Effector CD8-positive, alpha-beta T cell (primary cell): ENCODE data around the gene CADM1.

Source experiments
- DNase-seq: peaks from one replicate; lab custom pipeline; 2025; lab: John Stamatoyannopoulos, UW

Gene CADM1

GRCh38 chr11:115208808-115209259, 295.4 kb downstream of the CADM1 start:
- DNase-seq: no peak

DNA sequence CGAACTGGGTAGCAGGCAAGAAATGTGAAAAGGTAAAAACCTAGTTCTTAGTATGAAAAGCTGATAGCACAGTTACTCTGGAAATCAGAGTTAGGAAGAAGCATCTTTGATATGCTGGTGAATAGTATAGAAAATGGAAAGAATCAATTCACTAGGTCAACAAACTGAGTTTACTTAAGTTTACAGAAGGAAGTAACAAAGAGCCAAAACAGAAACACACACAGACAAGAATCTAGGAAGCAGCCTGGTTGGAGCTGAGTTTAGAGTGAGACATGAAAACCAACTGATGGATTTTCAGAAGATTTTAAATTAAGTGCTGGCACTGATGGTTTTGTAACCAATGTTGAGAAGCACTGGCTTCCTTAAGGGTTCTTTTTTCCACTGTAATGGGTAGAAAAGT, 296.3 kb downstream of the CADM1 start:
- no peak for DNase-seq

GRCh38 chr11:115207166-115207591, 297.0 kb downstream of the CADM1 start:
- DNase-seq: no peak

- no peak for DNase-seq
Measured at GRCh38 chr11:115206365-115207022, 297.7 kb downstream of the CADM1 start.

DNA sequence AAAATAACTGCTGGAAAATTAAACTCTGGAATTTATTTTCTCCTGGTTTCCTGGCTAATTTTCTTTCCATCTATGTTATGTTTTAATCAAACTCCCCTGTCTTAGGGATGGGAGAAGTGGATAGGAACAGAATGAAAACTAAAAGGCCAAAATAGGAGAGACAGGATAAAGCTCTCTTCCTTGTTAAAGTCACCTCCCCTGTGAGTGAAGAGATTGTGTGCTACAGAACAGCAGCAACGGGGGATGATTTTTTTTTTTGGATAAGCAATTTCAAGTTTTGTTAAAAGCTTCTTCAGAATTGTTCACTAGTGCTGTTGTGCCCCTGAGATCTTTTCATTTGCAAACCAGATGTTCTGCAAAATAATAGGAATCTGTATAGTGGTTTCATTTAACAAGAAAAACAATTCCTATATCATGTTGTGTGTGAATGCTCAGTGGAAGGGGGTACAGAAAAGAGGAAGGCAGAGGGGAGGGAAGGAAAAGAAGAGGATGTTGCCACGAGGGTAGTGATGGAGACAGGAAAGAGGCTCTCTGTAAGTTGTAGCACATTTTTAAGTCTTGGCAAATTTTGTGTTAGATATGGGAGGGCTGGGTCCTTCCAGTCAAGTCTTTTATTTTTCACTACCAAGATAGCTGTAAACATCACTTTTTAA, 301.2 kb downstream of the CADM1 start:
- DNase-seq: no peak

- no peak for DNase-seq
Measured at GRCh38 chr11:115202074-115202473, 302.1 kb downstream of the CADM1 start.

DNA sequence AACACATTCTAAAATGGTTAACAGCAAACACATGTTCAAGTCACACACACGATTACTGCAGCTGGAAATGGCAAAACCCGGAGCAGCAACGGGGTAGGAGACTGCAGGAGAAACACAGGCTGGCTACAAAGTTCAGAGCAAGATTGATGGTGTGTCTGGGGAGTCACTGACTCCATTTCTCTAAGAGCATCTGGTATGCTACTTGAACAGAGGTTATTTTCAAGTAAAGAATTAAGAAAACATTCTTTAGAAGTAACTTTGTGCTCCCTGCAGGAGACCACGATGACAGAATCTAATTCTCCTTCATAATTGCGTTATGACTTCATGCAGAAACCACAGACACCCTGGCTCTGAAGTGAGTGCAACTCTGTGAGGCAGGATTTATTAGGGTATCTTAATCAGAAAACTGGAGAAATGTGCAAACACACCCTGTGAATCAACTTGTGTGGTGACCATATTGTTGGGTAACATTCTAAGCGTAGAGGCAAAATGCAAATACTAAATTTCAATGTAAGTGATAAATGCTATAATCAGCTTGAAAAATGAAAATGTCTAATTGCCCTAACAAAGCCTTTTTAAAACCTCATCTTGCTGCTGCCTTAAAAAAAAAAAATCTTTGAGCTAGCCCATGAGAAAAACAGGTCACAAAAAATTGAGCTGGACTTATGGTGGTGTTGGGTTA, 303.0 kb downstream of the CADM1 start:
- DNase-seq: no peak

GRCh38 chr11:115199481-115200069, 304.6 kb downstream of the CADM1 start:
- no peak for DNase-seq

DNA sequence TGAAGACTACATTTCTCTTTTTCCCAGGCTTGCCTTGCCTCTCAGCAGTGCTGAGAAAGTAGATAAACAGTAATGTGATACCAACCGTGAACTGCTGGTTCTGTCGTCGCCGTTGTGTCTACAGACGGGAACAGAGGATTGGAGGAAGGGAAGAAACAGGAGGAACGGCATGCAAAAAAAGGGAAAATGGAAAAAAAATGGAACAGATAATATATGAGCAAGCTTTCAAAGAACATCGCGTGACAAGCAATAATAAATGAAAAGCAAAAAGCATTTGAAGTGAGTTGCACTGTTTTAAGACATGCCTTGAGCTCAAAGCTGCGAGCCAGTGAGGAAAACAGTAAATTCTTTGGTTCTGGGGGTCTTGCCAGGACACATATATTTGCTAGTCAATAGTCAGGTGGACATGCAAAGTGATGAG, 305.9 kb downstream of the CADM1 start:
- DNase-seq: no peak

DNA sequence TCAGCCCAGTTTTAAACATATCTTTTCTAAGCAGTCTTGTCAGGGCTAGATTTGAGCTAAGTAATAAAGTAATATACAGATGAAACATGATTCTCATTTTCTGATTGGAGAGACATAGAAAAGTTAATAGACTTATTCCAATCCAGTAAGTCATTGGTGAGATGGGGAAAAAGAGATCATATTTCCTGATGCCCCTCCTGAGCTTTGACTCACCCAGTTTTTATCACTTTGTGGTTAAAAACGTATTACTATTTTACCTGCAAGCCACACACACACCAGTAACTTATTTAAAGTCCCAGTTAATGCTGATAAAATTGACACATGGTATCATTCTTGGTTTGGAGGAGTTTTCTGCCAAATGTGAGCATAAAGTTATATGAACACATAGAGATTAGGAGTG, 306.8 kb downstream of the CADM1 start:
- no peak for DNase-seq

- DNase-seq: no peak
Measured at GRCh38 chr11:115197031-115197430, 307.2 kb downstream of the CADM1 start.

- DNase-seq: no peak
Measured at GRCh38 chr11:115194802-115195110, 309.5 kb downstream of the CADM1 start.

- no peak for DNase-seq
Measured at GRCh38 chr11:115193914-115194801, 310.1 kb downstream of the CADM1 start.

DNA sequence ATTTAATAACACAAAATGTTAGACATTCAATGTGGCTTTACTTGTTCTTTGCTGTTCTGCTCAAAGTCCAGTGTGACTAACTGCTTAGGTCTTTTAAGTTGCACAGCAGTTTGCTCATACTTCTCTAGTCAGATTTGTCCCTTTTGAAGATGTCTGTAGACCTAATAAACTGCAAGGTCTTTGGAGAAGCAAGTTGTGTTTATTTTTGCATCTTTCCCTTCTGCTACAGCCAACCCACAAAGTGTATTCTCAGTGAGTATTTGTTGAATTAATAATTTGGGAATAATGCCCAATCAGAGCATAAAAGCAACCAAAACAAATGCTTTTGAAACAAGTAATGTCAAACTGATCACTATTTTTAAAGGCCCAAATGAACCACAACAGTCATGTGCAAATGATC, 312.5 kb downstream of the CADM1 start:
- DNase-seq: no peak

DNA sequence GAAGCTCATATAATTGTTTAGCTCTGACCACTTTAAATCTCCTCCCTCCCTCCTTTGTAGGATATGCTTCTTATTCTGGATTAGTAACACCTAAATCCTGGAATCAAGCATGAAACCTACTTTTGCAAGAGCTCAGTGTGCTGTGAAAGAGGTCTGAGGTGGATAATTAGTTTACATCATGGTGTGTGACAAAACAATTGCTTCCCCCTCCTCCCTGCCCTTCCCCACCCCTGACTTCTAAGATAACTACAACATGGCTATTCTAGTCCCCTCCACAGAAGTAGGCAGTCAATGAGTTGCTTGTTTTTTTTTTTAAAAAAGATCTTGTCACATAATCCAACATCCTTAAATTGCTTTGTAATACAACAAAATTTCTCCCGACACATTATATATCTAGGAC, 314.0 kb downstream of the CADM1 start:
- DNase-seq: no peak

DNA sequence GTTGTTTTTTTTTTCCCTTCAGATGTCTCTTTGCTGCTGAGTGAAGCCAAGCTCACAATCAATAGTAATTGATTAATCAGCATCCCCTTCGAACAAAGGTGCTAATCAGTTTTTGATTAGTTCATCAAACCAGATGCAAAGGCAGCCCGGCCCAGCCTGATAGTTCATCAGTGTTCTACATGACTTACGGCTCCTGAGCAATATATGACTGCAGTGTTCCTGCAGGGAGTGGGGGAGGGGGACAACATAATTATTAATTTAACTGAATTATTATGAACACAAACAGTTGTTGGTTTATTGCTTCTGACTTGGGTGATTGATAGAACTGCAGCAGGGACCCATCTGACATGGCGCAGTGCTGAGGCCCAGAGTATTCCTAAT, 315.3 kb downstream of the CADM1 start:
- no peak for DNase-seq

DNA sequence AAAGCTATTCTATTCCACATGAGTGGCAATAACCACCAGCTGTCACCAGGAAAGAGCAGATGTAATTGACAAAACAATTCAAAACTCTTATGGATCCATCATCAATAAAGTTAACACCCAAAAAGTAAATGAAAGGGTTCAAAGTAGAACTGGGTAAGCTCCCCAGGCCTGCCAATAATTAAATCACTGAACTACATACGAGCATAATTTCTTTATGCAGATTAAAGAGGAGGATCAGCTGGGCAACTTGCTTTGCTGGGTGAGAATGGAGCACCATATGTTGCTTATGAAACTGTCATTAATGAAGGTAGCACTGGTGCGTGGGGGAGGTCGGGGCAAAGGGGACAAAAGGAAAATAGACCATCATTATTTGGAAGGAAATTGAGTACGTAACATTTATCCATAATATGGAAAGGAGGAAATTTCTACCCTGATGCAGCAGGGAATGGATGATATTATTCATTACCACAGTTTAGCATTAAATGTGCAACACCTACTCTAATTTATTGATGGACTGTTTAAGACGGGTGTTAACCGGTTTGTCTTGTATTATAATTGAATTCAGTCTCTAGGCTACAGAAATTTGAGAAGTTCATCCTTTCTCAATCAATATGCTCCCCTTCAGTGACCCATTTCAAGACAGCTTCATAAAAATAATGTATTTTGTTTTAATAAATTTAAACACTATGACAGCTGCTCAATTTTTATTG, 315.9 kb downstream of the CADM1 start:
- DNase-seq: no peak

GRCh38 chr11:115185931-115186330, 318.3 kb downstream of the CADM1 start:
- no peak for DNase-seq

- no peak for DNase-seq
Measured at GRCh38 chr11:115185507-115185906, 318.7 kb downstream of the CADM1 start.

DNA sequence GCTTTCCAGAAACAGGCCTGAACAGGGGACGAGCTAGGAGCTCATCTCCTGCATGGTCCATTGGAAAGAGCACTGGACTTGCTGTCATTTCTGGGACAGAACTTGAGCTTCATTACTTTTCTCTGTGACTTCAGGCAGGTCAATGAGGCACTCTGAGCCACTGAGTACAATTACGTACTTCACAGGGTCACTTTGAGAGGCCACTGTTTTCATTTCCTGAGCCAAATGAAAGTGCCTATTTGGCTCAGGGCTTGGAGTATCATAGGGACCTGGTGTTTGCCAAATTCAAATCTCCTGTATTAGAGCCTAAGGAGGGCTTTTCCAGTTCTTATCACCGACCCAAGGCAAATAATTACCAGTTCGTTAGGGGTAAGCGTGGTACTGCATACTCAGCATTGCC, 319.3 kb downstream of the CADM1 start:
- DNase-seq: no peak

GRCh38 chr11:115183830-115184229, 320.4 kb downstream of the CADM1 start:
- no peak for DNase-seq
